HFF-Myc (cell line): Measurements from ENCODE around the gene HOPX.
"Not testable (repeated sequence)": the region's sequence is repeated elsewhere in the genome, so short reads cannot be mapped to it uniquely, and the experiment has no call there.

Source experiments
- DNase-seq: peaks from one replicate; pipeline ENCODE4 v3.0.0-alpha.2; 2011; ENCODE audit warnings: low read depth; ENCODE audit errors: extremely low read depth
- H3K4me3 ChIP-seq: replicated peaks from 2 replicates; pipeline ENCODE4 v1.5.1; 2011; ENCODE audit warnings: low read depth, mild to moderate bottlenecking, control low read depth, low read length
- CTCF ChIP-seq: IDR thresholded peaks from 2 replicates; pipeline ENCODE4 v1.5.1; 2012; ENCODE audit warnings: mild to moderate bottlenecking, low read depth, low read length, control low read depth; ENCODE audit errors: missing control alignments

HOPX gene

GRCh38 chr4:56680266-56680665 lies 830 bp downstream of the HOPX start:
- no peak overlapping the region for H3K4me3 ChIP-seq
- no peak for DNase-seq
- no peak for TF ChIP-seq CTCF

GRCh38 chr4:56677711-56678110 lies 3.4 kb downstream of the HOPX start:
- DNase-seq, result no peak
- TF ChIP-seq CTCF, result no peak
- H3K4me3 ChIP-seq, result no peak overlapping the region

- no peak for TF ChIP-seq CTCF
- DNase-seq, result no peak
- H3K4me3 ChIP-seq, result no peak overlapping the region
Measured at GRCh38 chr4:56674984-56675383, 6.1 kb downstream of the HOPX start.

- no peak for DNase-seq
- TF ChIP-seq CTCF, result no peak
Measured at GRCh38 chr4:56671860-56672259, 9.2 kb downstream of the HOPX start.

GRCh38 chr4:56671373-56671772 lies 9.7 kb downstream of the HOPX start:
- H3K4me3 ChIP-seq, result no peak overlapping the region
- no peak for TF ChIP-seq CTCF
- DNase-seq, result no peak

More at GRCh38 chr4:56671860-56672259, 9.2 kb downstream of the HOPX start:
- no peak overlapping the region for H3K4me3 ChIP-seq

GRCh38 chr4:56668267-56668666 lies 12.8 kb downstream of the HOPX start:
- TF ChIP-seq CTCF, result peak; percentile 39
- no peak for DNase-seq
- no peak overlapping the region for H3K4me3 ChIP-seq

- not testable (repeated sequence) for H3K4me3 ChIP-seq, DNase-seq
Measured at GRCh38 chr4:56667396-56667795, 13.7 kb downstream of the HOPX start.
